Activated CD8-positive, alpha-beta memory T cell treated with anti-CD3 and anti-CD28 coated beads, Interleukin-2, amount 50 U/mL, for 24 hours (primary cell): Measurements from ENCODE around the gene ZMYM4.

Experiments
- DNase-seq: peaks from one replicate; pipeline ENCODE4 v3.0.0-alpha.2; 2020; ENCODE audit errors: extremely low read depth

The ZMYM4 gene

GRCh38 chr1:35278886-35279554 lies 10.5 kb downstream of the ZMYM4 start:
- no peak for DNase-seq

- no peak for DNase-seq
Observed at GRCh38 chr1:35279555-35279904, 11.0 kb downstream of the ZMYM4 start.

GRCh38 chr1:35280006-35280405 lies 11.5 kb downstream of the ZMYM4 start:
- DNase-seq: no peak

GRCh38 chr1:35281565-35281964 lies 13.1 kb downstream of the ZMYM4 start:
- no peak for DNase-seq

DNA sequence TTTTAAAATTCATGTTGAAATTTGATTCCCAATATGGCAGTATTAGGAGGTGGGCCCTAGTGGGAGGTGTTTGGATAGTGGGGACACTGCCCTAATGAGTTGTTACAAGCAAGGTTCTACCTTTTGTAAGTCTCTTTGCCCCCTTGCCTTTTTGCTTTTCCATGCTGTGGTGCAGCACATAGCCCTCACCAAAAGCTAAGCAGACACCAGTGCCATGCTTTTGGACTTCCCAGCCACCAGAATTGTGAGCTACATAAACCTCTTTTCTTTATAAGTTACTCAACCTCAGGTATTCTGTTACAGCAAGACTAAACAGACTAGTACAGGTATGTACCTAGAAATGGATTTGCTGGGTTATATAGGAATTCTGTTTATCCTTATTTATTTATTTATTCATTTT lies 13.7 kb downstream of the ZMYM4 start:
- no peak for DNase-seq

DNA sequence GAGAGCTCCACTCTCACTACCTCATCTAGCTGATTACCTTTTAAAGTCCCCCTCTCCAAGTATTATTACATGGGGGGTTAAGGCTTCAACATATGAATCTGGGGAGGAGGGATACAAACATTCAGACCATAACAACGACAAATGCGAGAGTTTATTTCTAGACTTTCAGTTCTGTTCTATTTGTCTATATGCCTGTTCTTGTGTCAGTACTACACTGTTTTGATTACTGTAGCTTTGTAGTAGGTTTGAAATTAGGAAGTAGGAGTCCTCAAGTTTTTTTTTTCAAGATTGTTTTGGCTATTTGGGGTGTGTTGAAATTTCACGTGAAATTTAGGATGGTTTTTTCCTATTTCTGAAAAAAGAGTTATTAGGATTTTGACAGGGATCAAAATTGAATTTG lies 16.3 kb downstream of the ZMYM4 start:
- no peak for DNase-seq

- no peak for DNase-seq
Observed at GRCh38 chr1:35285771-35286606, 17.5 kb downstream of the ZMYM4 start.

DNA sequence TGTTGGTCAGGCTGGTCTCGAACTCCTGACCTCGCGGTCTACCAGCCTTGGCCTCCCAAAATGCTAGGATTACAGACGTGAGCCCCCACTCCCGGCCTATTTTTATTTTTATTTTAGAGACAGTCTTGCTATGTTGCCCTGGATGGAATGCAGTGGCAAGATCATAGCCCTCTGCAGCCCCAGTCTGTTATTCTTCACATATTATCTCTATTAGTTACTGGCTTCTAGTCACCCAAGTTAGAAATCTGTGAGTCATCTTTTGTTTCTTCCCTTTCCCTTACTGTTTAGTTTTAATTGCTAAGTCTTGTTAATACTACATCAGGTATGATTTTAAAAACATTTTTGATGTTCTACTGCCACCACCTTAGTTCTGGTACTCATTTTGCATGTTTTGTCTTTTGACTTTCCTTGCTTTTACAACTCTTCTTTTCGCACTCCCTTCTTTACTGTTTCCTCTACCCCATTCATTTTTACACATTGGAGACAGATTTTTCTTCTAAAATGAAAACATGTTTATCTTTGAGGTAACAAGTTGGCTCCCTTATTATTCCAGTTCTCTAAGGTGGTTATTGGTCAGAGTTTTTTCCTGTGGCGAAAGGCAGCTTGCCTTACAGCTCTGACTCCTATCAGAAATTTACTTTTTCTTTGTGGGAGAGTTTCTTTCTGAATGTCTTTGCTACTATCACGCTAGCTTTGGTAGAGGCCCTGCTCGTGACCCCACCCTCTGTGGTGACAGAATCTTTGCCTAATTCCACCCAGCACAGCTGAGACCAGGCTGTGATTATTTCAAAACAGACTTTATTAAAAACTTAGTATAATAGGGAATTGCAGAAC lies 19.5 kb downstream of the ZMYM4 start:
- no peak for DNase-seq

DNA sequence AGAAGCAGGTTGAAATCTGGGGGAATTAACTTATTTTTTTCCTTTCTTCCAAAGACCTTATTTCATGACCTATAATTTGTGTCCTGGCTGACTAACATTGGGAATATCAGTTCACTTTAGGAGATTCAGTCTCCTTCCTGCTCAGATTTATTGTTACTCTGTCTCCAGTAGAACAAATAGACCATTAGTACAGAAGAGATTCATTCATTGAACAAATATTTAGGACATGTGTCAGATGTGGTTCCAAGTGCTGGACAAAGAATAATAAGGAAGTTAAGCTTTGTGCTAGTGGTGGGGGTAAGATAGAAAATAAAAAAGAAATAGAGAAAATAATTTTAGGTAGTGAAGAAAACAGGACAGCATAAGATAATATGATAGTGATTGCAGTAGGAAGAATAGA lies 20.3 kb downstream of the ZMYM4 start:
- DNase-seq: no peak

DNA sequence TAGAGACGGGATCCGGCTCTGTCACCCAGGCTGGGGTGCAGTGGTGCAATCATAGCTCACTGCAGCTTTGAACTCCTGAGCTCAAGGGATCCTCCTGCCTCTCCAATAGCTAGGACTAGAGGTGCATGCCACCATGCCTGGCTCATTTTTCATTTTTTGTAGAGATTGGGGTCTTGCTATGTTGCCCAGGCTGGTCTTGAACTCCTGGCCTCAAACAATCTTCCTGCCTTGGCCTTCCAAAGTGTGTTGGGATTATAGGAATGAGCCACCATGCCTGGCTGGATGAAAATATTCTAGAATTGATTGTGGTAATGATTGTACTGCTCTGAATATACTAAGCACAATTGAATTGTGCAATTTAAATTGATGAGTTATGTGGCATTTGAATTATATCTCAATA lies 21.9 kb downstream of the ZMYM4 start:
- no peak for DNase-seq

- DNase-seq: no peak
Observed at GRCh38 chr1:35294809-35295208, 26.3 kb downstream of the ZMYM4 start.

DNA sequence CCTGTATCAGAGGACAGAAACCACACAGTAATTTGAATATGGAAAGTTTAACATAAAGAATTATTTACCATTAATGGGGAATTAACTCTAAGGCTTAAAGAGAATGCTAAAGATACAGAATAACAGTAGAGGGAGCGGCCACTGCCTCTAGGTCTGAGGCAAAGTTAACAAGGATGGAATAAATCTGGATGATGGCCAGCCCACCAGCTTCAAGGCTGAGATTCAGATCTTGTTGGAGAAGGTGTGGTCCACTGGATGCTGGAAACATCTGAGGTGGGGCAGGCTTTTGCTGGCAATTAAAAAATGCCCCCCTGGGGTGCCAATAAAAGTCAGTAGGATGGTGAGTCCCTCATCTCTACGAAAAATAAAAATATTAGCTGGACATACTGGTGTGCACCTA lies 29.4 kb downstream of the ZMYM4 start:
- DNase-seq: no peak

DNA sequence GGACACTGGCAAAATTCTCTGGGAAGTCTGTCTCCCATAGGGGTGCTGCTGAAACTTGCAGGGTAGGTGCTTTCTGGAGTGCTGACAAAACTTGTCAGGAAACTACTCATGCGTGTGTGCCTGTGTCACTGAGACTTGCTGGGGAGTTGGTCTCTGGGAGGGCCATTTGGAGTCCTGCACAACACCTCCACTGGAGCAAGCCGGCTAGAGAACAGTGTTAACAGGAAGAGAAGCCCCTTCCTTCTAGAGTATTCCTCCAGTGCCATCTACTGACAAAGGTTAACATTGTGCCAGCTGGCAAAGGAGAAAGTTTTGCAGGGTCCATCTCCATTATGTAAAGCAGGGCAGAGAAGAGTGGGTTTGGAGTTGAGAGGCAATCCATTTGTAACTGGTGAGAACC lies 30.0 kb downstream of the ZMYM4 start:
- no peak for DNase-seq

- DNase-seq: no peak
Observed at GRCh38 chr1:35300376-35300775, 31.9 kb downstream of the ZMYM4 start.

DNA sequence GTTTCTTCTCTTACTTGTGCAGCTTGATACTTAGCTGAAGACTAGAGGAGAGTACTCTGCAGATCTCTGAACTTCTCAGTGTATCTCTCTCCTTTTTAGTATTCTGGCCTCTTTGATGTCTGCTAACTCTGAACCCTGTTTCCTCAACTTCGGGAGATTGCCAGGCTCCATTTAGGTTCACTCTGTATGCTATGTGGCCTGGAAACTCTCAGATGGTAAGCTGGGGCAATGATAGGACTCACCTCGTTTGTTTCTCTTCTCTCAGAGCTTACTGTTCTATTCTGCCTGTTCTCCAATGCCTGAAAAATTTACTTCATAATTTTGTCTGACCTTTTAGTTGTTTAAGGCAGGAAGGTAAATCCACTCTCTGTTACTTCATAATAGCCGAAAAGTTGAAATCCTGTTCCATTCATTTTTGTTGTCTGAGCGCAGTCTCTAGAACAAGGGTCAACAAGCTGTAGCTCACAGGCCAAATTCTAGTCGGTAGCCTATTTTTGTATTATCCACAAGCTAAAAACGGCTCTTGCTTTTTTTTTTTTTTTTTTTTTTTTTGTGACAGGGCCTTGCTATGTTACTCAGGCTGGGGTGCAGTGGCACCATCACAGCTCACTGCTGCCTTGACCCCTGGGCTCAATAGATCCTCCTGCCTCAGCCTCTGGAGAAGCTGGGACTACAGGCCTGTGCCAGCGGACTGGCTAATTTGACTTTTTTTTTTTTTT lies 33.3 kb downstream of the ZMYM4 start:
- no peak for DNase-seq

GRCh38 chr1:35305383-35305782 lies 36.9 kb downstream of the ZMYM4 start:
- DNase-seq: no peak

DNA sequence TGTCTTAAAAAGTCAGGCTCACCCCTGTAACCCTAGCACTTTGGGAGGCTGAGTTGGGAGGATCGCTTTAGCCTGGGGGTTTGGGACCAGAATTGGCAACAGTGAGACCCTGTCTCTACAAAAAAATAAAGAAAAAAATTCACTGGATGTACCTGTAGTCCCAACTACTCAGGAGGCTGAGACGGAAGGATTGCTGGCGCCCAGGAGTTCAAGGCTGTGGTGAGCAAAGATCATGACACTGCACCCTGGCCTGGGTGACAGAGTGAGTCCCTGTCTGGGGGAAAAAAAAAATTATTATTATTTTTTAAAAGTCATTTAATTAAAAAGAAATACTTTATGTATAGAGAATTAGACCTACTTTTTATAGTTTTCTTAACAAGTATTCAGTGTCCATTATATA lies 47.1 kb downstream of the ZMYM4 start:
- no peak for DNase-seq

DNA sequence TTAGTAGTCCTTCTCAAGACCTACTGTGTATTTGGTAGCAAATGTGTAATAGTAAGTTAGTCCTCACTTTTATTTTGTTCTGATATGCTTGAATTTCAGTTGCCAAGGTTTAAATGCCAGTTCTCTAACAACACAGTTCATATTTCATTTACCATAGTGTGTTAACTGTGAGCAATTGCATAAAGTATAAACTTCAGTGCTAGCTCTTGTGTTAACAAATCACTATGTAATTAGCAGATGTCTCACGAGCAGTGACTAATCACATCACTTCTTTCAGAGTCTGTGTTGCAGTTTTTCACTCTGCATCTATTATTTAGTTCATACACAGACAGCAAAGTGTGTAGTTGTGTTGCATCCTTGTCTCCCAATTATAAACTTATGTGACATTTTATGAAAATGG lies 47.8 kb downstream of the ZMYM4 start:
- no peak for DNase-seq

DNA sequence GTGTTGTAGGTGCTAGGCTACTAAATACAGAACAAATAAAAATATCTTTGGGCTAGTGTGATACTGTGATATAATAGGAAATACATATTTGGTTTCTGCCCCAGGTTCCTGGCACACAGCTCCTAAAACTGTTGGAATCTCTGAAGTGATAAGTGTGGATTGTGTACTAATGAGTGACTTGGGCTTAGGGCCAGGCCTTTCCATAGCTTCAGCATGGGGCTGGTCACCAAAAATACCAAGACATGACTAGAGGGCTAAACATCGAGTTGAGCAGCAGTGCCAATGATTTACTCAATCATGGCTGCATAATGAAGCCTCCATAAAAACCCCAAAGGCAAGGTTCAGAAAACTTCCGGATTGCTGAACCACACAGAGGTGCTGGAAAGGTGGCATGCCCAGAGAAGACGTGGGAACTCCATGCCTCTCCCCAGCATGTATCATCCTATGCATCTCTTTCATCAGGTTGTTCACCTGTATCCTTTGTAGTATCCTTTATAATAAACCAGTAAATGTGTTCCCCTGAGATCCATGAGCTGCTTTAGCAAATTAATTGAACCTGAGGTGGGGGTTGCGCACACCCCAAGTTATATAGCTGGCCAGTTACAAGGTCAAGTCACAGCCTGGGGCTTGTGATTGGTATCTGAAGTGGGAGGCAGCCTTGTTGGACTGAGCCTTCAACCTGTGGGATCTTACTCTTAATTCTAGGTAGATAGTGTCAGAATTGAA lies 51.6 kb downstream of the ZMYM4 start:
- no peak for DNase-seq

DNA sequence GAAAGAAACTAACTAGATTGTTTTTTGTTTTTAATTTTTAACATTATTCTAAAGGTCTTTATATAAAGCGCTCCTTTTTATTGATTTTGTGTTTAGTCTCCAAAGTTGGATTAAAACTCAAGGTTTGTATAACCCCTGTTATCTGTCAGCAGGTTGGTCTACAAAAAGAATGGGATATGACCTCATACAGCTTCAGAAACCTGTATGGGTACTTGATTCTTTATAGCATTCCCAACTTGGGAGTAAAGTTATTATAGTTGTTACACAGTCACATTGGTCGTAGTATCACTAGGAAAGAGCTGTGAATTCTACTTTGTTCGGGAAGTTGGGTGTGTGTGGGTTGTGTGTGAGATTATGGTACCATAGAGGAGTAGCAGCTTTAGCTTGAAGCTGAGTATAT lies 52.4 kb downstream of the ZMYM4 start:
- no peak for DNase-seq

- no peak for DNase-seq
Observed at GRCh38 chr1:35324486-35324885, 56.0 kb downstream of the ZMYM4 start.
